GM19452 (cell line): ENCODE data around the gene ECI1.
"Not testable (repeated sequence)": the region's sequence is repeated elsewhere in the genome, so short reads cannot be mapped to it uniquely, and the experiment has no call there.

Source experiments
- ATAC-seq: cut with Tn5 transposase; IDR thresholded peaks from one replicate; pipeline ENCODE4 v1.9.1; 2021; ENCODE audit not compliant: unreplicated experiment

ECI1 gene

DNA sequence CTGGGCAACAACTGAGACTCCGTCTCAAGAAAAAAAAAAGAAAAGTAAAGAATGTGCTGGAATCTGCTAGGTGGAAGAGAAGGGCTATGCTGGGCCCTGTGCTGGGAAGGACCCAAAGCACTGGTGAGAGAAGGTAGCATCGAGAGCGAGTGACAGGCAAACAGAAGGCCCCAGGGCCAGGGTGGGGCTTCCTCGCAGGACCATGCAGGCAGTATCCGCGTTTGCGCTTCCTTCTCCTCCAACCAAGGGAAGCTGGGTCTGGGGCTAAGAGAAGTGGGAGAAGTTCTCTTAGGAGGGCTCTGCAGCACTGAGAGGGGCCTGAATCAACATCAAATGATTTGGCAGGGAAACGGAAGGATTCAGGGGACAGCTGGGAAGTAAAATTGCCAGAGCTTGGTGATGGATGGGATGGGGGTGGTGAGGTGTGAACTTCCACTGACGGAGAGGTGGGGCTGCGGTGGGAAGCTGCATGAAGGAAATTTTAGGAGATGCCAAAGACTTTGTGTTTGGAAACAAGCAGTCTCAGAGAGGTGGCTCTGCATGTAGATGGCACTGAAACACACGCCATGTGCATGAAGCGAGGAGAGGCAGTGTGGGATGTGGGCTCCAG lies 5.2 kb upstream of the ECI1 start:
- no peak for ATAC-seq

DNA sequence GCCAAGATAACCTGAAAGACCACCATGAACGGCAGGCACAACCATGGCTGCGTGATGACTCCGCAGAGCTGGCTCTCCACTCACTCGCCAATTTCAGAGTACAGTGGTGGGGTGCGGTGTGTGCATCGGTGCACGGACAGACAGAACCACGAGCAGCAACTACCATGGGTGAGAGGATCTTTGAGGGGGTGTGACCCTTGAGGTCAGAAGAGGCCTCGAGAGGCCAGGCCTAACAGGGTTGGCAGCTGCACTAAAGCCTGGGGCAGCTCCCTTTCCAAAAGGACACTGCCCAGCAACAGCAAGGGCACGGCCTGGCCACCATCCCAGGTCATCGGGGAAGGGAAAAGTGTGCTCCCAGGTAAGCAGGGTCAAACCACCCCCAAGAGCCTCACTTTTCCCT lies 1.9 kb upstream of the ECI1 start:
- no peak for ATAC-seq

DNA sequence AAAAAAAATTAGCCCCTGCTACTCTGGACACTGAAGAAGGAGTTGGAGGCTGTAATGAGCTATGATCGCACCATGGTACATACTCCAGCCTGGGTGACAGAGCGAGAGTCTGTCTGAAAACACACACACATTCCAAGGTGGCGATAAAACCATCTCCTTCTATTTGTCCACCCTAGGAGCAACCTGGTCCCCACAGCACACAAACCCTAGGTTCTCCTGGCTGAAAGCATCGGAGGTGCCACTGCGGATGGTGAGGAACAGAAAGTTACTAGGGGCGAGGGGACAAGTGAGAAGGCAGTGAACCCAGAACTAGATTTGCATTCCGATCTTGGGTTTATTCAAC lies 1.4 kb upstream of the ECI1 start:
- ATAC-seq: no peak

DNA sequence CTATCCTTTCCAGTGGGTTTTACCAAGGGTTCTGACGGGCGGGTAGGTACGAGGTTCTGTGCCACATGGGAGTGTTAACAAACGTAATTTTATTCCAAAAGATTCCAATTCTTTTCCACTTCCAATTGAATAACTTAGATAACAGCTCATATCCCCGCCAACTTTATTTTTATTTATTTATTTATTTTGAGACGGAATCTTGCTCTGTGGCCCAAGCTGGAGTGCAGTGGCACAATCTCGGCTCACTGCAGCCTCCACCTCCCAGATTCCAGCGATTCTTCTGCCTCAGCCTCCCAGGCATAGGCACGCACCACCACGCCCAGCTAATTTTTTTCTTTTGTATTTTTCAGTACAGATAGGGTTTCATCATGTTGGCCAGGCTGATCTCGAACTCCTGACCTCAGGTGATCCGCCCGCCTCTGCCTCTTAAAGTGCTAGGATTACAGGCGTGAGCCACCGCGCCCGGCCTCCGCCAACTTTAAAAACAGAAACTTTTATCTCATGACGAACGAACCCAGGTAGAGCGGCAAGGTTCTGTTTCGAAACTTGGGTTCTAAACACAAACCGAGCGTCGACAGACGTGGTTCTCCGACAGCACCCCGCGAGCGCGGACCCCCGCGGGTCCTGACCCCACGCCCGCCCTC lies 613 bp downstream of the ECI1 start:
- ATAC-seq: no peak

DNA sequence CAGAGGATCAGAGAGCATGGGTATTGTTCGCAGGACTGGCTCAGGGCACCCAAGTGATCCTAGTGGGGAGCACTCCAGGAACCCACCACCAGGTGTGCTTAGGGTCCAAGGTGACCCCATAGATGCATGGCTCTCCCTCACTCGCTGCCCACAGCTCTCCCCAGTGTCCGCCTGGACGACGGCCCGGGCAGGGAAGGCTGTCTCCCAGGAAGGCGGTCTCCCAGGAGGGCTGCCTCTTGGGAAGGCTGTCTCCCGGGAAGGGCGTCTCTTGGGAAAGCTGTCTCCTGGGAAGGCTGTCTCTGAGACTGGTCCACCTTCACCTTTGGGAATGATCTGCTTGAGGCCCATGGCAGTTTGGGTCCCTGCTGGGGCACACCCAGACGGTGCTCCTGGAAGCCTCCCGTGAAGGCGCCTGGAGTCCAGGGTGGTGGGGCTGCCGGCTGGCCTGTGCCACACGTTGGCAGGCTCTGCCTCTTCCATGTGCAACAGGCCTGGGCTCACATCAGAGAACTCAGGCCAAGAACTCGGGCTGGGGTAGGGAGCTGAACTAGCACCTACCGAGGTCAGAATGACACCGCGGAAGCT lies 5.0 kb downstream of the ECI1 start:
- ATAC-seq: no peak

DNA sequence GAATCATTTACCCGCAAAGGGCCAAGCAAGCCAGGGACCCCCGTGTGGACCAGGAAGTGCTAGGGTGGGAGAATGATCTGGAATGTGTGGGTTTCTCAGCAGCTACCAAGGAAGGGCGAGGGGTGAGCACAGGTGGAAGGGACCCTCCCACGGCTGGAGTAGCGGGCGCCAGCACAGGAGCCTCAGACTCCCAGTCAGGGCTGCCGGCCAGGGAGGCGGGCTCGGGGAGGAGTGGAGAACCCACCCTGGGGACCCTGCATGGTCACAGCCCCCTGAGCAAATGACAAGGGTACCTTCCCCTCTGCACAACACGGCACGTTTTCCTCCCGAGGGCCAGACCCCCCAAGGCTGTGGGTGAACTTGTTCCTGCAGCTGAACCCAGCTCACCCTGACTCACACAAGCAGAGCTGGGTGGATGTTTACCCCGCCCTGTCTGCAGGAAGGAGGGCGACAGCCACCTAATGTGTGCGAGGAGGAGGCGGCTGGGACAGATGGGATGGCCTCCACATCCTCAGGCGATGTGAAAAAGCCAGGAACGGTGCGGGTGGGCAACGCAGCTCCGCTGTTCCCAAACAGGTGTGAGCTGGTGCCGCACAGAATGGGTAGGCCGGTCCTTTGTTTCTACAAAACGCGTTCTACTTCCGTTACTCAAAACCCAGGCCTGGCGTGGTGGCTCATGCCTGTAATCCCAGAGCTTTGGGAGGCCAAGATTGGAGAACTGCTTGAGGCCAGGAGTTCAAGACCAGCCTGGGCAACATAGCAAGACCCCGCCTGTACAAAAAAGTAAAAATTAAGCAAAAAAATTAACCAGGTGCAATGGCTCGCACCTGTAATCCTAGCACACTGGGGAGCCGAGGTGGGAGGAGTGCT lies 6.2 kb downstream of the ECI1 start:
- no peak for ATAC-seq

DNA sequence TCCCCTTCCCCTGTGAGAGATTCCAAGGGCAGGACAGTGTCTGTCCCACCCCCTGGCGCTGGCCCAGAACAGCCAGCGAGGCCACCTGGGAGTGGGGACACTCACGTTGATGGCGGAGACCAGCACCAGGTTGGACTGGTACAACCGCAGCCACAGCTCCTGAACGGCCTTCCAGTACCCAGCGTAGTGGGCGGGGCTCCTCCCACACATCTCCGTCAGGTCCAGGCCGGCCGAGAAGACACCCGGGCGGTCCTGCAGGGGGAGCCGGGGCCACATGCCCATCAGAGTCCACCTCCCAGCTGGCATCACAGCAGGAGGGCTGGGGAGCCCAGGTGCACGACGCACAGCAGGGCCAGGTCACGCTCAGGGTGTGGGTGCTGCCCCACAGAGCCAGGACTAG lies 7.1 kb downstream of the ECI1 start:
- ATAC-seq: no peak

DNA sequence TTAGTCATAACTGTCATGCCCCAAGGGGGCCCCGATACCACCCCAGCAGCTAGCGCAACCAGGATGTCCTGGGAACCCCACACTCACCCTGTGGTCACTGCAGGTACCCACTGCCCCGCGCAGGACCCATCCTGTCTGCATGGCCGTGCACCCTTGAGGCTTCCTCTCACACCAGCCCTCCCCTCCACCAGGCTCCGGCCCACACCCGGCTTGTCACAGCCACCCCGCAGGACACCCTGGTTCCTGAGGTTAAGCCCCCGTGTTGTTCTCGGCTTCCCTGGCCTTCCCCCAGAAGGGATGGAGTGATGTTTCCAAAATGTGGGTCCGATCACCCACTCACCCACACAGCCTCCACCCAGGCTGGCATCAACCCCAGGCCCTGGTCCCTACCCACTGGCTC lies 7.6 kb downstream of the ECI1 start:
- no peak for ATAC-seq

DNA sequence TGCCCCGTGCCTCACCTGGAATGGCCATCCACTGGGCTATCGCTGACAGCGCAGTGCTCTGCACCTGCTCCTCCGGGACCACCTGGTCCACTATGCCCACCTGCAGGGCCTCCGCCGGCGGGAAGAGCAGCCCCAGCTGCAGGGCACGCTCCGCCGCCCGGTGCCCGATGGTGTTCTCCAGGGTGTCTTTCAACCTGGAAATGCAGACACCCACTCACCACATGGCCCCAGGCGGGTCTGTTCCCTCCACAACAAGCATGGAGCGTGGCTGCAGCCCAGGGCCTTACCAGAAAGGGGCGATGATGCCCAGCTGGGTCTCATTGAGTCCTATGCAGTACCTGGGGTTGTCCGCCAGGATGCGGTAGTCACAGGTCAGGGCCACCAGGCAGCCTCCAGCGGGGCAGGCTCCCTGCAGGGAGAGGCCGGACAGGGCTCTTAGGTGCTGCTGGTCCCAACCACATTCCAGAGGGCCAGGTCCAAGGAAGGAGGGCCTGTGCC lies 8.3 kb downstream of the ECI1 start:
- ATAC-seq: no peak

DNA sequence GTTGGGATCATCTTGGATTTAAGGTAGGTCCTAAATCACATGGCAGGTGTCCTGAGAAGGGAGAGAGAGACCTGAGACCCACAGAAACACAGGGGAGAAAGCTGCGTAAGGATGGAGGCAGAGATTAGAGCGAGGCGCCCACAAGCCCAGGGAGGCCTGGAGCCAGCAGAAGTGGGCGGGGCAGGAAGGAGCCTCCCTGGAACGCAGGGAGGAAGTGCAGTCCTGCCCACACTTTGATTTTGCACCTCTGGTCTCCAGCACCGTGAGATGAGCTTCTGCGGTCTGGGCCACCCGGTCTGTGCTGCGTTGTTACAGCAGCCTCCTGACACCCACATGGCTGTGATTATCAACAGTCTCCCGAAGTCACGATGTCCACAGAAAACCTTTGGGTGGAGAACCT lies 8.8 kb downstream of the ECI1 start:
- ATAC-seq: no peak

DNA sequence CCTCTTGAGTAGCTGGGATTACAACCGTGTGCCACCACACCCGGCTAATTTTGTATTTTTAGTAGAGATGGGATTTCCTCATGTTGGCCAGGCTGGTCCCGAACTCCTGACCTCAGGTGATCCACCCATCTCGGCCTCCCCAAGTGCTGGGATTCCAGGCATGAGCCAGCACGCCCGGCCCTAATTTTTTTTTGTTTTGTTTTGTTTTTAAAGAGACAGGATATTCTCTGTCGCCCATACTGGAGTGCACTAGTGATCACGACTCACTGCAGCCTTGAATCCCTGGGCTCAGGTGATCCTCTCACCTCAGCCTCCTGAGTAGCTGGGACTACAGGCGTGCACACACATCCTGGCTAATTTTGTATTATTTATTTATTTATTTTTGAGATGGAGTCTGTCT lies 11.1 kb downstream of the ECI1 start:
- ATAC-seq: not testable (repeated sequence)

DNA sequence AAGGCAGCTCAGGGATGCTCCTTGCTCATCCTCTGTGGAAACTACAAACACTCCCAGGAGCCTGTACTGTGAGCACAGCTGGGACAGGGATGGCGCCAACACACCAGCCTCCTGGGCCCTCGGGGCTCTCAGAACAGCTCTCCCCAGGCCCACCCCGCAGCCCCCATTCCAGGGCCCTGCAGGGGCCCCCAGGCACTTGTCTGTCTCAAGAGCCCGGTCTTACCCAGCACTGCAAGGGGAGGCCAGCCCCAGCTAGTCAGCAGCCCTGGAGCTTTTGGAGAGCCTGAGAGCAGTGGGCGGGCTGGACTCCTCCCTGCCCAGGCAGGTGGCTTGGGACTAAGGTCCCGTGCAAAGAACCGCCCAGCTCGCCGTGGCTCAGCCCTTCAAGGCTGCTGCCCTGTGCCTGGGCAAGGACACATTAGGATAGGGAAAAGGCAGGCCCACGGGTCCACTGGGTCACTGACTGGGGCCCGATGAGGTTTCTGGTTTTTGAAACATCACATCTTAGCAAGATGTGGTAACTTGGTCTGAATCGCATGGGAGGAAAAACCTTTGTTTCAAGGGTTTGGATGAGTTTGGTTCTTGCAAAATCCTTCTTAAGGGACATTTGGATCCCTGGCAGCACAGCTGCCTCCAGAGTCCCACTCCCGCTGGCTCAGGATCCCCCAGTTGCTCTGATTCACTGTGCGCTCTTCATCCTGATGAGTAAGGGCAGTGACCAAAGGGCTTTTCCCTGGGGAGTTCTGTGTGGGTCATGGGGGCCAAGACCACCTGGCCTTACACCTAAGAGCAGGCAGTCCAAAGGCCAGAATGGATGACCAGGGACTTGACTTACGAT lies 12.3 kb downstream of the ECI1 start:
- ATAC-seq: no peak

DNA sequence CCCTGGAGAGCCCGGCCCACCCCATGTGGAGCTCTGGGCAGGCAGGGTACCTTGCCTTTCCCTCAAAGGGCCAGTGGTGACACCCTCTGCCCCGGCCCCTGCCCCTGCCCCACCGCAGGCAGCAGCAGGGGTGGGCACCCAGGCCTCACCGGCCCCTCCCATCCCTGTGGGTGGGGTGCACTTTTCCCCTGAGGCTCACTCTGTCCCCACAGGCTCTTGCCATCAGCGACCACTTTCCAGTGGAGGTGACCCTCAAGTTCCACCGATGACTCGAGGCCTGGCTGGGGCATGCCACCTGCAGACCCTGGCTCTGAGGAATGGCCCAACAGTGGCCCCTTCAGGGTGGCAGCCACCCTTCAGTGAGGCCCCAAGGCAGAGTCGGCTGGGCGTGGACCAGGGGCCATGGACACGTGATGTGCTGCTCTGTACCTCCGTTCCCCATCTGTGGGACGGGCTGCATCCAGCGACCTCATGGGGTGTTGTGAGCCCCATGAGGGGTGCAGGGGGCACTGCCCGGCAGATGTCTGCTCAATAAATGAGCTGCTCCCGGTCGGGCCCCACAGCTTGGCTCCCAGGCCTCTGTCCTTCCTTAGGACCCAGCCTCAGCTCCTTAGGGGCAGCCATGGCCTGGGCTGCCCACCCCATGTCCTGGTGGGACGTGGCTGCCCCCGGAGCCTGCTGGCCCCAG lies 13.1 kb downstream of the ECI1 start:
- ATAC-seq: no peak

DNA sequence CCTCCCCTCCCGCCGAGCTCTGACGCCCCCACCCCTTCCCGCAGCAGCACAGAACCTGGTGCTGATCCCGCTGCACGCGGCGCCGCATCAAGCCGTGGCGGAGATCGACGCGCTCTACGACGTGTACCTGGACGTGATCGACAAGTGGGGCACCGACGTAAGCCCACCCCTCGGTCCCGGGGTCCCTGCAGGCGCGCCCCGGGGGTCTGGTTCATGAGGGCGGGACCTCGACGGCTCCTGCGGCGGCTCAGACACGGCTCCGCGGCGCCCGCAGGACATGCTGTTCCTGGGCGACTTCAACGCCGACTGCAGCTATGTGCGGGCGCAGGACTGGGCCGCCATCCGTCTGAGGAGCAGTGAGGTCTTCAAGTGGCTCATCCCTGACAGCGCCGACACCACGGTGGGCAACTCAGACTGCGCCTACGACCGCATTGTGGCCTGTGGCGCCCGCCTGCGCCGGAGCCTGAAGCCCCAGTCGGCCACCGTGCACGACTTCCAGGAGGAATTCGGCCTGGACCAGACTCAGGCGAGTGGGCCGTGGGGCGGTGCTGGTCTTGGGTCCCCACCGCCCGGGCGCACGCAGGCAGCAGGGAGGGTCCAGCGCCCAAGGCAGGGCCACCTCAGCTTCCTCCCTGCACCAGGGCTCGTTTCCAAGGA lies 13.8 kb downstream of the ECI1 start:
- no peak for ATAC-seq

DNA sequence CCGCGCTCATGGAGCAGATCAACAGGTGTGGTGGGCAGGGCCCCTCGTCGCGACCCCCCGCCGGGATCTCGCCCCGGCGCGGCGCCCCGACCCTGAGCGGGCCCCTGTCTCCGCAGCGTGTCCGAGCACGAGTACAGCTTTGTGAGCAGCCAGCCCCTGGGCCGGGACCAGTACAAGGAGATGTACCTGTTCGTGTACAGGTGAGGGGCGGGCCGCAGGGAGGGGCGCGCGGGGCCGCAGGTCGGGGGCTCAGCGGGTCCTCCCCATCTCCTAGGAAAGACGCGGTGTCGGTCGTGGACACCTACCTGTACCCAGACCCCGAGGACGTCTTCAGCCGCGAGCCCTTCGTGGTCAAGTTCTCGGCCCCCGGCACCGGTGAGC lies 14.3 kb downstream of the ECI1 start:
- ATAC-seq: no peak

DNA sequence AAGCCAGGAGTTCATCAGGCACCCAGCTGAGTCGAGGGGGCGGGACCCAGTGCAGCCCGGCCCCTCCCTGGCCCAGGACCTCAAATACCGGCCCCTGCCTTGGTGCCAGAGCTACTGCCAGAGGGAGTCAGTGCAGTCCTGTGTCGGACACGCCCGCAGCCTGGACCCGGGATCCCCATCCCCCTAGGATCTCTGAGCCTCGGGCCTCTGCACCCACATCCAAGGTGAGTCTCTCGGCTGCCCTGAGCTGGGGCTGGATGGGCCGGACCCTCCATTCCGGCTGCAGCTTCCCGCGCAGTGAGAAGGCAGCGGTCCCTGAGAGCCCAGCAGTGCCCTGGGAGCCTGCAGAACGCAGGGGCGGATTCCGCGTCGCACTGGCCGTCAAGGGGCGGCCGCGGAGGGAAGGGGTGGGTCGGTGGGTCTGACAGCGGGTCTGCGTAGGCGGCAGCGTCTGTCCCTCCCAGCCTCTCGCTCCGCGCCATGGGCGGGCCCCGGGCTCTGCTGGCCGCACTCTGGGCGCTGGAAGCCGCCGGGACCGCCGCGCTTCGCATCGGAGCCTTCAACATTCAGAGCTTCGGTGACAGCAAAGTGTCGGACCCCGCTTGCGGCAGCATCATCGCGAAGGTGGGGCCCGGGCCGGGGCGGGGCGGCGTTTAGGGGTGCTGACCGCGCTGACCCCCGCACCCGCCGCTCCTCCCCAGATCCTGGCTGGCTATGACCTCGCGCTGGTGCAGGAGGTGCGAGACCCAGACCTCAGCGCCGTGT lies 14.9 kb downstream of the ECI1 start, which contains the start of gene DNASE1L2:
DNASE1L2 (plus strand) TSS at position 108 of the 765 bp plus-strand sequence; CDS start at position 481, 373 bp downstream.
- ATAC-seq: no peak

DNA sequence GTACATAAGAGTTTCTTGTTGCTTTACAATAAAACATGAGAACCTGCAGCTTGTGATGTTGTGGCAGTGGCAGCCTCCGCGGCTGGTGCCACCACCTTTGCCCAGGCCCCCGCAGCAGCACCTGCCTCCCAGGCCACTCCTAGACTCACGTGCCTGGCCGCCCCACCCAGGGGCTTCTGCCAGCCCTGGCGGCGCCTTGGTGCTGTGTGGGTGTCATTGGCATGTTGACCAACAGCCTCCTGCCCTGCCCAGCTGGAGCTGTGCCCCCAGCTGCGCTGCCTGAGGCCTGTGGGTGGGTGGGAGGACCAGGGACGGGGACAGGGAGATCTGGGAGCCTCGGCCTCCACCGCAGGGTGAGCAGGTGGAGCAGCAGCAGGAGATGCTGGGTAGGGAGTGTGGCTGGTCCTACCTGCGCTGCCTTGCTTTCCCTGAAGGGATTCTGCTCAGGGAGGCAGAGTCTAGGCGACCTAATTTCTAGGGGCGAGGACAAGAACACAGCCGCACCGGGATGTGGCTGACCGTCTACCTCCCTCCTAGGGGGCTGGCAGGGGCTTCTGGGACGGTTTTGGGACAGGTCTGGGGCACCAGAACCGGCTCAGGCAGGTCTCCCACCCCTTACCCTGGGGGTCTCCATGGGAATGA lies 15.6 kb downstream of the ECI1 start:
- ATAC-seq: no peak

DNA sequence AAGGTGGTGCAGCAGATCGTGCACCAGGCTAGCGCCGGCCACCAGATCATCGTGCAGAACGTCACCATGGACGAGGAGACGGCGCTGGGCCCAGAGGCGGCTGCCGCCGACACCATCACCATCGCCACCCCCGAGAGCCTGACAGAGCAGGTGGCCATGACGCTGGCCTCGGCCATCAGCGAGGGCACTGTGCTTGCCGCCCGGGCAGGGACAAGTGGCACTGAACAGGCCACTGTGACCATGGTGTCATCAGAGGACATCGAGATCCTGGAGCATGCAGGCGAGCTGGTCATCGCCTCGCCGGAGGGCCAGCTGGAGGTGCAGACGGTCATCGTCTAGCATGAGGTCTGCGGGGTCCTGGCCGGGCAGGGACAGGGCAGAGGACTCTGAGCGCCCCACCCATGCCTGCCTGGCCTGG lies 16.1 kb downstream of the ECI1 start:
- ATAC-seq: no peak

DNA sequence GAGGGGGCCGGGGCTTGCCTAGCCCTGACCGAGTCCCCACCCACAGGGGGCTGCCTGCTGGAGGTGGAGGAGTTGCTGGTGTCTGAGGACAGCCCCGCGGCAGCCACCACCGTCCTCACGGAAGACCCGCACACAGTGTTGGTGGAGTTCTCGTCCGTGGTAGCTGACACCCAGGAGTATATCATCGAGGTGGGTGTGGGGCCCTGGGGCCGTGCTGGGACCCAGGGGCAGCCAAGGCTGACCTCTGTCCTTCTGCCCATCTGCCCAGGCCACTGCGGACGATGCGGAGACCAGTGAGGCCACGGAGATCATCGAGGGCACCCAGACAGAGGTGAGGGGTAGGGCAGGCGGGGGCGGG lies 16.6 kb downstream of the ECI1 start:
- no peak for ATAC-seq
